ENCODE measurements around the gene KRT2. TPM values are rescaled to one million over a fixed set of nuclear protein-coding genes. Genes with fewer than 3 reads are reported as not detected.

The KRT2 gene
- total and polyA plus RNA-seq, 10 of the 15 experiments (the other 5 are each of a cell fraction or from before 2014, with no cell fraction given): 0.08 to 0.12 TPM; not detected in 8

- no peak within 1 kb of the TSS for H3K4me3 ChIP-seq
- DNase-seq (ENCODE audit: low read depth, low spot score) (no peak), ATAC-seq (no peak), FAIRE-seq (no peak)
- no peaks in the 10 kb centered on the region for H3K79me2 ChIP-seq (ENCODE audit: control insufficient read depth, insufficient read depth, low read length)
- BruUV-seq (replicated peaks): no TSS peak
- no peak within 1 kb of the TSS for H2AFZ ChIP-seq (ENCODE audit: control insufficient read depth, low read depth, low read length)
- no peak within 1 kb of the TSS for H3K4me2 ChIP-seq (ENCODE audit: control insufficient read depth, insufficient read depth)
- H3K4me1 ChIP-seq (ENCODE audit: control insufficient read depth, insufficient read depth, low read length): no peaks in the 10 kb centered on the region
- H3K36me3 ChIP-seq (ENCODE audit: control insufficient read depth in 2 of 2, insufficient read depth in 2 of 2, low read length in 1 of 2): no peaks in the 10 kb centered on the region
- no peak within 1 kb of the TSS for H3K9ac ChIP-seq (ENCODE audit: control insufficient read depth, insufficient read depth, low read length)
- ChIA-PET POLR2A (no interaction called here), RAD21 (ENCODE audit: unreplicated experiment) (no interaction called here), SMC1A (ENCODE audit: uncharacterized antibody, unreplicated experiment) (no interaction called here), CTCF (interaction anchor here (0.6 kb wide), 1 partner anchor 8 kb away, joined by 3 read pairs; no protein-coding TSS in a partner anchor)
- no peak within 1 kb of the TSS for H3K27ac ChIP-seq (ENCODE audit: control insufficient read depth, insufficient read depth)
- no peaks in the 10 kb centered on the region for H4K20me1 ChIP-seq (ENCODE audit: control insufficient read depth, insufficient read depth)
- no peak for TF ChIP-seq MEF2A (IDR thresholded peaks at IDR 0.05; ENCODE audit: insufficient read depth, low read depth, low read length)
- no peak for TF ChIP-seq FOS (IDR thresholded peaks at IDR 0.05; ENCODE audit: borderline replicate concordance, extremely low read depth, insufficient read length)
- no peak for TF ChIP-seq SIN3A (IDR thresholded peaks at IDR 0.05; ENCODE audit: low read depth, low read length)
- TF ChIP-seq TCF3 (IDR thresholded peaks at IDR 0.05; ENCODE audit: borderline replicate concordance, insufficient read depth, low read depth, low read length): no peak
- TF ChIP-seq CBFB (IDR thresholded peaks at IDR 0.05; ENCODE audit: low read depth): no peak
- TF ChIP-seq FOXM1 (IDR thresholded peaks at IDR 0.05; ENCODE audit: low read depth, low read length): no peak
- no peak for TF ChIP-seq IKZF1 (conservative IDR thresholded peaks at IDR 0.05)
- TF ChIP-seq KLF5 (IDR thresholded peaks at IDR 0.05; ENCODE audit: partially characterized antibody): no peak
- TF ChIP-seq MYC (IDR thresholded peaks at IDR 0.05; ENCODE audit: insufficient read depth, insufficient read length, insufficient replicate concordance, low read length, severe bottlenecking): no peak
- no peak for TF ChIP-seq MLLT1 (IDR thresholded peaks at IDR 0.05)
- TF ChIP-seq USF2 (IDR thresholded peaks at IDR 0.05; ENCODE audit: borderline replicate concordance, low read depth, low read length): no peak
- no peak for TF ChIP-seq TBL1XR1 (IDR thresholded peaks at IDR 0.05; ENCODE audit: low read depth, low read length)
- TF ChIP-seq MYB (IDR thresholded peaks at IDR 0.05; ENCODE audit: borderline replicate concordance, low read depth, low read length): no peak
- TF ChIP-seq USF1 (IDR thresholded peaks at IDR 0.05; ENCODE audit: borderline replicate concordance, extremely low read length, insufficient read depth, low read depth, low read length): no peak
- TF ChIP-seq EP300 (IDR thresholded peaks at IDR 0.05; ENCODE audit: borderline replicate concordance in 1 of 2, control insufficient read depth in 1 of 2, low read depth in 2 of 2, low read length in 2 of 2): no peak
- no peak for TF ChIP-seq POLR2AphosphoS5 (IDR thresholded peaks at IDR 0.05; ENCODE audit: low read length)
- in situ Hi-C loops (cut with MboI) (no loop called here), intact Hi-C loops (cut with micrococcal nuclease; ENCODE audit: unreplicated experiment) (no loop called here)
- WGBS (ENCODE audit: insufficient coverage, insufficient replicate concordance, low lambda C conversion rate, missing lambda C conversion rate): 29% methylated on average over 14 of the region's 14 CpGs
- H3K9me3 ChIP-seq (replicated peaks; ENCODE audit: control insufficient read depth, insufficient read depth, low read length): no peaks in the 10 kb centered on the region
- peaks cover 0 to 3% of the 10 kb centered on the region in 2 experiments; a peak in 3 of 4 replicates for H3K27me3 ChIP-seq (replicated peaks in 1 of 2; ENCODE audit: control insufficient read depth in 2 of 2, insufficient read depth in 2 of 2, low read length in 1 of 2)
Observed at GRCh38 chr12:52618216-52618615, 33.8 kb downstream of the KRT2 start, which contains the start of gene KRT73. TSS of gene KRT73 (minus strand) at chr12:52618559. CDS start at chr12:52618524, 35 bp downstream.

Data from GM12878 (cell line).